GM19043 (cell line): ENCODE data around the gene FSTL5.
A peak's percentile ranks its signal among the peaks of the same experiment; 100 is the strongest.

Experiments
- ATAC-seq: cut with Tn5 transposase; IDR thresholded peaks from one replicate; pipeline ENCODE4 v1.9.1; 2021; ENCODE audit warnings: low read depth; ENCODE audit not compliant: unreplicated experiment

FSTL5 gene

GRCh38 chr4:161359491-161359890, 804.3 kb downstream of the FSTL5 start:
- peak; percentile 64 for ATAC-seq

GRCh38 chr4:161356351-161356750, 807.4 kb downstream of the FSTL5 start:
- no peak for ATAC-seq

GRCh38 chr4:161350946-161351345, 812.9 kb downstream of the FSTL5 start:
- ATAC-seq = no peak

- no peak for ATAC-seq
These were observed 818.1 kb downstream of the FSTL5 start for GRCh38 chr4:161345741-161346140.

GRCh38 chr4:161343569-161343950, 820.2 kb downstream of the FSTL5 start:
- no peak for ATAC-seq

GRCh38 chr4:161342881-161343568, 820.8 kb downstream of the FSTL5 start:
- ATAC-seq = no peak

GRCh38 chr4:161336621-161337020, 827.2 kb downstream of the FSTL5 start:
- no peak for ATAC-seq

GRCh38 chr4:161336016-161336530, 827.7 kb downstream of the FSTL5 start:
- ATAC-seq = no peak
